Measurements from ENCODE around the gene CCDC81.

DNA sequence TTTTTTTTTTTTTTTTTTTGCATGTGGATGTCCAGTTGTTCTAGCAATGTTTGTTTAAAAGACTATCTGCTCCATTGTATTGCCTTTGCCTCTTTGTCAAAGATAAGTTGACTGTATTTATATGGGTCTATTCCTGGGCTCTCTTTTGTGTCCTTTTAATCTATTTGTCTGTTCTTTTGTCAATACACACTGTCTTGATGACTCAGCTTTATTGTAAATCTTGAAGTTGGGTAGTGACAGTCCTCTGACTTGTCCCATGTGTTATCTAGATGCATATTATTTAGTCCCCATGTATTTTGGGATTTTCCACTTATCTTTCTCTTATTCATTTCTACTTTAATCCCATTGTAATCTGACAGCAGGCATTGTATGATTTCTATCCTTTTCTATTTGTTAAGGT lies 3.3 kb downstream of the CCDC81 start:
- no peak for TF ChIP-seq EP300 (IDR thresholded peaks at IDR 0.05)
- TF ChIP-seq, protein P1, sequence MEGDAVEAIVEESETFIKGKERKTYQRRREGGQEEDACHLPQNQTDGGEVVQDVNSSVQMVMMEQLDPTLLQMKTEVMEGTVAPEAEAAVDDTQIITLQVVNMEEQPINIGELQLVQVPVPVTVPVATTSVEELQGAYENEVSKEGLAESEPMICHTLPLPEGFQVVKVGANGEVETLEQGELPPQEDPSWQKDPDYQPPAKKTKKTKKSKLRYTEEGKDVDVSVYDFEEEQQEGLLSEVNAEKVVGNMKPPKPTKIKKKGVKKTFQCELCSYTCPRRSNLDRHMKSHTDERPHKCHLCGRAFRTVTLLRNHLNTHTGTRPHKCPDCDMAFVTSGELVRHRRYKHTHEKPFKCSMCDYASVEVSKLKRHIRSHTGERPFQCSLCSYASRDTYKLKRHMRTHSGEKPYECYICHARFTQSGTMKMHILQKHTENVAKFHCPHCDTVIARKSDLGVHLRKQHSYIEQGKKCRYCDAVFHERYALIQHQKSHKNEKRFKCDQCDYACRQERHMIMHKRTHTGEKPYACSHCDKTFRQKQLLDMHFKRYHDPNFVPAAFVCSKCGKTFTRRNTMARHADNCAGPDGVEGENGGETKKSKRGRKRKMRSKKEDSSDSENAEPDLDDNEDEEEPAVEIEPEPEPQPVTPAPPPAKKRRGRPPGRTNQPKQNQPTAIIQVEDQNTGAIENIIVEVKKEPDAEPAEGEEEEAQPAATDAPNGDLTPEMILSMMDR (IDR thresholded peaks at IDR 0.05) = no peak
- TF ChIP-seq POLR2A (IDR thresholded peaks at IDR 0.05) = no peak
